ENCODE measurements around the gene ZNF684.
"Not testable (repeated sequence)": the region's sequence is repeated elsewhere in the genome, so short reads cannot be mapped to it uniquely, and the experiment has no call there.

ZNF684 gene

DNA sequence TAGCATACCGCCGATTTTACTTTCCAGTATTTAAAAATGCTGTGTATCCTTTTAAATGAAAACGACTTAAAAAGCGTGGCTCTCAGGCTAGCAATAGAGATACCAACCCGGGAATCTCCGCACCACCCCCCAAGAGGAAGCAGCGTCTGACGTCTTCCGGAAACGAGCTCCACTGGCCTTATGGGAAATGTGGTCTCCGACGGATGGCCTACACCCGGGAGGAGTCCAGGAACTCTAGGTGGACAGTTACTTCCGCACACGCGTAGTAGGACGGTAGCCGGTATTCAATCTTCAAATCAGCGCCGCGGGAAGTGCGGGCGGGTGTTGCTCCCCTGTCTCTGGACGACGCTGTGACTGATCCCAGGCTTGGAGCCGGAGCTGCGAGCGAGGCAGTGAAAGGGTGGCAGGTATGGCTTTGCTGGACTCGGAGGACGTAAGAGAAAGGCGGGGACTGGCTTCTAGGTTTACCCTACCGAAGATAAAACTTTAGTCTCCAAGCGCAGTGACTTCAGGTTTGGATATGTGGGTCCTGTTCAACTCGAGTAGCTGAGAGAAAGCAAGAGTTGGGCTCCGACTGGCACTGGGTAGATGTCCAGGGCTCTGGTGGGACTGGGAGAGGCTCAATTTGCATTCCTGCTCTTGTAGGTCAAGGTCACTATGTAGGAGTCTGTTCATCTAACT lies at the start of gene ZNF684:
Gene ZNF684, plus strand, starts transcription at position 257 of the 681 bp plus-strand sequence. CDS start 1,530 bp downstream, outside the sequence.
- DNase-seq, result peak; percentile 97

DNA sequence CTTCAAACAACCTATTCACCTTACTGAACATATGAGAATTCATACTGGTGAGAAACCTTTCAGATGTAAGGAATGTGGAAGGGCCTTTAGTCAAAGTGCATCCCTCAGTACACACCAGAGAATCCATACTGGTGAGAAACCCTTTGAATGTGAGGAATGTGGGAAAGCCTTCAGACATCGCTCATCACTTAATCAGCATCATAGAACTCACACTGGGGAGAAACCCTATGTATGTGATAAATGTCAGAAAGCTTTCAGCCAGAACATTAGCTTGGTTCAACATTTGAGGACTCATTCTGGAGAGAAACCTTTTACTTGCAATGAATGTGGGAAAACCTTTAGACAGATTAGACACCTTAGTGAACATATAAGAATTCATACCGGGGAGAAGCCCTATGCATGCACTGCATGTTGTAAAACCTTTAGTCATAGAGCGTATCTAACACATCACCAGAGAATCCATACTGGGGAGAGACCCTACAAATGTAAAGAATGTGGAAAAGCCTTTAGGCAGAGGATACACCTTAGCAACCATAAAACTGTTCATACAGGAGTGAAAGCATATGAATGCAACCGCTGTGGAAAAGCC lies 36.0 kb upstream of the ZNF684 start:
- DNase-seq, result peak; percentile 8

DNA sequence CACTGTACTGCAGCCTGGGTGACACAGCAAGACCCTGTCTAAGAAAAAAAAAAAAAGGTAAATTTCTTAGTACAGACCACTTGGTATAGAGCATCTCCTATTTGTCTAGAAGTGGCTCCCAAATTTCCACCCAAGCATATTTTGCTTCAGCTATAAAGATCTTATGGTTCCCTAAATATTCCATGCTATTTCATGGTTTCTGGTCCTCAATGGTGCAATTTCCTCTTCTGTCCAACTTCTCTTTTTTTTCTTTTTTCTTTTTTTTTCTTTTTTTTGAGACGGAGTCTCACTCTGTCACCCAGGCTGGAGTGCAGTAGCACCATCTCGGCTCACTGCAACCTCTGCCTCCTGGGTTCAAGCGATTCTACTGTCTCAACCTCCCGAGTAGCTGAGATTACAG lies 28.8 kb upstream of the ZNF684 start:
- not testable (repeated sequence) for DNase-seq

DNA sequence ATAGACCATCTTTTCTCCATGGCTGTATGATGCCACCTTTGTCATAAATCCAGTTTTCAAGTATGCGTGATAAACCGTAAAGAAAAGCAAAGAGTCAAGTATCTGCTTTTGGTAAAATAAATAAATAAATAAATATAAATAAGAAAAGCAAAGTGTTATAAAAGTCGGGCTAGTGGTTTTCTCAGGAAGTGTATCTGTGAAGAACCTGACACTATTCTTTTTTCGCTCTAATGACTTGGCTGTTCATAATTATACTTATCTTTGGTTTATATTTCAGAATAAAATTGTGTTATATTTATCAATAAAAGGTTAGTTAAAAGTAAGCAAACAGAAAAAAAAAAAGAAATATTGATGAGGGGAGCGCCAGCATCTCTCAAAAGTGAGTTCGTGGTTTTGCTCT lies 23.5 kb upstream of the ZNF684 start:
- no peak for DNase-seq

DNA sequence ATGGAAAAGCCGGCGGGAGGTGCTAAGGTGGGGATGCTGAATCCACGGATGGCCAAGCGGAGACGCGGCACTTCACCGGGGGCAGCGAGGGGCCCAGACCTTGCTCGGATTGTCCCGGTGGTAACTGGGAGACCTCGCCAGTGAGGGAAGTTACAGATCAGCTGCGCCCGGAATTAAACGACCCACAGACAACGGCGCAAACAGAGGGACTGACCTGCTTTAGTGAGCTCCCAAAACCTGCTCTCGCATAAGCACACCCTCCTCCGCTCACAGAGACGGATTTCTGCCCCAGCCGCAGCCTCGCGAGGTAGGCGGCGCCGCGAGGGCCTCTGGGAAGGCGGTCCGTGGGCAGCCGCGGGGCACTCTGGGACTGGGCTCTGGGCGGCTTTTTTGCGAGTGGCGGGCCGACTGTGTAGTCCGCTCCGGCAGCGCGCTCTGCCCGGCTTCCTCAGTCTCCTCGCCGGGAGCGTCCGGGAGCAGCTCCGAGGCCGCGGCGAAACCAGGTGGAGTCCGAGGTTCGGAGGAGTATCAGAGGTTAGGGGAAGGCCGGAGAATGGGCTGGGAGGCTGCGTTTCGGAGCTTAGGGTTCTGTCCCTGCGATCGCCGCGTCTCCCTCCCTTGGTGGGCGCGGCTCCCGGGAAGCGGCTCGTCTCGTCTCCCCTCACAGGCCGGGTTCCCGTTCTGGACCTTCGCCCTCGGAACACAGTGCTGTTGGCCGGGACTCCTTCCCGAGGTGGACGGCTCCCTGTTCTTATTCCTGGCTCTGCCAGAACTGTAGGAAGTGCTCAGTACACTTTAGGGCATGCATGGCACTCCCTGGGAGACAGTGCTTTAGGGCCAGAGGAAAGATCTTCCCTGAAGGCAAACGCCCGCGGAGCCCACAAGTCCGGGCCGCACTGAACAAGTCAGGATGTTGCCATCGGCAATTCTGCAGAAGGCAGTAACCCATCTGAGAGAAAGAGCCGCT lies 22.8 kb upstream of the ZNF684 start, which contains the start of gene EXO5:
Gene EXO5, plus strand, starts transcription at position 393 of the 967 bp plus-strand sequence. CDS start 5,778 bp downstream, outside the sequence.
- peak; percentile 92 for DNase-seq

DNA sequence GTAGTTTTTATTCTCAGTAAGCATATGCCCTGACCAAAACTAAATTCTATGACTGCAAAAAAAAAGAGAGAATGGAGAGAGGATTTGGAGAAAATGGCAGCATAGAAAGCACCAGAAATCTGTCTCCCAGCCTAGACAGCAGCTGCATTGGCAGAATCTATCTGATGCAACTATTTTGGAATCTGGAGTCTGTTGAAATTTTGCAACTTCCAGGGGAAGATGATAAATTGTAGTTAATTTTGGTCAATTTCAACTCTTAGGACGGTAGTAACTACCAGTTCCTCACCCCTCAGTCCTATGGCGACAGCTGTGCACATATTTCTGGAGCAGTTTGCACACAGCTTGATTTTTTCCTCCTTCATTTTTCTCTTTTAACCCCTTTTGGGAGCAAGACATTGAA lies 11.9 kb upstream of the ZNF684 start:
- no peak for DNase-seq

DNA sequence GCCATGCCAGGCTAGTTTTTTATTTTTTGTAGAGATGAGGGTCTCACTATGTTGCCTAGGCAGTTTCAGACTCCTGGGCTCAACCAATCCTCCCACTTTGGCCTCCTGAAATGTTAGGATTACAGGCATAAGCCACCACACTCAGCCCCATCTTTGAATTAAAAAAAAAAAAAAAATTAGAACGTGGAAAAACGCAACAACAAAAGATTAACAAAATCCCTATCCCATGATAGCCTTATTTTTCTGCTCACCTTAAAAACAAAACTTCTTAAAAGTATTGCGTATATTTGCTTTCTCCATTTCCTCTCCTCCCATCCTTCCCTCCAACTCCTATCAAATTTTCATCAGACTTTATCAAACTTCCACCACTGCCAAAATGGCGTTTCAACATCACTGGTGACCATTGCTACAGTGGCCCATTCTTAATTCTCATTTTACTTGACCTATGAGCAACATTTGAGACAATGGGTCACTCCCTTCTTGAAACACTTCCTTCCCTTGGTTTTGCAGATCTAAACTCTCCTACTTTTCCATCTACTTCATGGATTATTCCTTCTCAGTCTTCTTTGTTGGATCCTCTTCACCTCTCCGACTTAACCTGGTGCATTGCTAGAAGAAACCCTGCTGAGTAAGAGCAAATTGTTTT lies 579 bp upstream of the ZNF684 start:
- DNase-seq, result peak; percentile 57

DNA sequence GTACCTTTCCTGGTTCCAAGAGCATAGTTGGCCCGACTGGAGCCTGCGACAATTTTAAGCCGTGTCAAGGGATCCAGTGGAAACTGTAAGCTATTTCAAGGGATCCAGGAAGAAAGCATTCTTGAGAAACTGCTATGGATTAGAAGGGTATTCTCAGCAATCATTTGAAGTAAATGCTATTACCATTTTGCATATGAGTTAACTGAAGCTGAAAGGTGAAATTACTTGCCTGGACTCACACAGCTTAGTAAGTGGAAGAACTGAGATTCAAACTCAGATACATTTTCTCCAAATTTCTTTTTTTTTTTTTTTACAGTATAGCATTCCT lies 589 bp downstream of the ZNF684 start:
- DNase-seq, result no peak

DNA sequence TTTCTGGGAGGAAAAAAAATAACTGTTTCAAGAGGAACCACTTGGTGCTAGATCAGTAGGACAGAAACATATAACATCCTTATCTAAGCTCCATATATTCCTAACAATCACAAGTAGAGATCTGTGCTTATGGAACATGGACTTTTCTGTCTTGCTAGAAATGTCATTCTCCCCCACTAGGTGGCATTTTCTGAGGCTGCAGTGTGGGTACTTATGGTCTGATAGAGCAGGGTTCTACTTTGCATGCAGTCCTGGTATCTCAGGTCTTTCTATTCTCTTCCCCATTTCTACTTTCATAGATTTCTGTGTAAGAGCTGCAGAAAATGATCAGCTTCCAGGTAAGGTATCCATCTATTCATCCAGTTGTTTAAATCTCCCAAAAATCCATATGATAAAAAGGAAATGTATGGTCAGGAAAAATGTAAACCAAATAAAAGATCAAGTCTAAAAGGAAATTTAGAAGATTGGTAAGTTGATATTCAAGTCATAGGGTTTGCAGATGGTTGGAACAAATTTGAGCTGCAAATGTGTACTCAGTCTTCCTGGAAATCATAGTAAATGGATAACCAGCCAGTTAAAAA lies 1.5 kb downstream of the ZNF684 start:
- peak; percentile 77 for DNase-seq

DNA sequence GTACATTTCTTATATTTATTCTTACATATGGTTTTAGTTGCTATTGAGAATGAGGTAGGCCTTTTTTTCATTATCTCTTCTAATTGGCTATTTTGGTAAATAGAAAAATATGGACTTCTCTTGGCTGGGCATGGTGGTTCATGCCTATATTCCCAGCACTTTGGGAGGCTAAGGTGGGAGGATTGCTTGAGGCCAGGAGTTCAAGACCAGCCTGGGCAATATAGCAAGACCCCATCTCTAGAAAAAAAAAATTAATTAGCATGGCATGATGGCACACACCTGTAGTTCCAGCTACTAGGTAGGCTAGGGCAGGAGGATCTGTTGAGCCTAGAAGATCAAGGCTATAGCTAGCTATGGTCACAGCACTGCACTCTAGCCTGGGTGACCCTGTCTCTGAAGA lies 3.2 kb downstream of the ZNF684 start:
- DNase-seq, result no peak

DNA sequence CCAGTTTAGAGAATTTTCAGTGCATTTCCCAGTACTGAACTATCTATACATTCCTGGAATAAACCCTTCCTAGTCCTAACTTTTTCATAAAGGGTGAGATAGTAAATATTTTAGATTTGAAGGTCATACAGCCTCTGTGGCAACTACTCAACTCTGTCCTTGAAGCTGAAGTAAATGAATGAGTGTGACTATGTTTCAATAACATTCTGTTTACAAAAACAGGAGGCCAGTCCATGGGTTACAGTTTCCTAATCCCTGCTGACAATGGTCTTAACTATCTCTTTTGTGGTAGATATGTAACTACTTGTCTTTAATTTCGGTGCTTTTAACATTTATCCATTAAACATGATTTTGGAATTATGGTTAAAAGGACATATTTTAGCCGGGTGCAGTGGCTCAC lies 4.3 kb downstream of the ZNF684 start:
- DNase-seq, result no peak

DNA sequence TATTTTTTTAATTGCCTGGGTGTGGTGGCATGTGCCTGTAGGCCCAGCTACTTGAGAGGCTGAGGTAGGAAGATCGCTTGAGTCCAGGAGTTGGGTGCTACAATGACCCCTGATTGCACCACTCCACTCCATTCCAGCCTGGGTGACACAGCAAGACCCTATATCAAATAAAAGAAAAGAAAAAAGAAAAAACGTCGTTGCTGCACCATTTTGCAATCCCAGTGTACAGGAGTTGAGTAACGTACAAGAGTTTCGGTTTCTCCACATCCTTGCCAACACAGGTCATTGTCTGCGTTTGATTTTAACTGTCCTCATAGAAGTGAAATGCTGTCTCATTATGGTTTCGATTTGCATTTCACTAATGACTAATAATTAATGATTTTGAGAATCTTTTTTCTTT lies 7.9 kb downstream of the ZNF684 start:
- DNase-seq, result no peak

DNA sequence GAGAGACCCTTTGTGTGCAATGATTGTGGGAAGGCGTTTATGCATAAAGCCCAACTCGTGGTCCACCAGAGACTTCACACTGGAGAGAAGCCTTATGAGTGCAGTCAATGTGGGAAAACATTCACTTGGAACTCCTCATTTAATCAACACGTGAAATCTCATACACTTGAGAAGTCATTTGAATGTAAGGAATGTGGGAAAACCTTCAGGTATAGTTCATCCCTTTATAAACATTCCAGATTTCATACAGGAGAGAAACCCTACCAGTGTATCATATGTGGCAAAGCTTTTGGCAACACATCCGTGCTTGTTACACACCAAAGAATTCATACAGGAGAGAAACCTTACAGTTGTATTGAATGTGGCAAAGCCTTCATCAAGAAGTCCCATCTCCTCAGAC lies 15.5 kb downstream of the ZNF684 start:
- no peak for DNase-seq

DNA sequence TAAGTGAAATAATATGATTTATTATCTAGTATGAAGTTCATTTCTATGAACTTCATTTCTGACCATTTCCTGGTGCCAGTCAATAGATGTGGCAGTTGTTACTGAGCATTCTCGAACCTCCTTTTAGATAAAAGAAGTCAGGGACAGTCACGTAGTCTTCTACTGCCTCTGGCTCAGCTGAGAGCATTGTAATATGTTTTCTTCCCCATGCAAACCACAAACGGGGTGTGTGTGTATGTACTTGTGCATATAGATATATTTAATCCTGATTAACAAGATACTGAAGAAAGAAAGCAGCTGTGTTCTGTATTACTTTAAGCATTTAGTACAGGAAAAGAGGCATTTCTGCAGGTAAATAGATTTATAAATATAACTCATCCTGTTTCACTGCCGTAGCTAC lies 21.6 kb downstream of the ZNF684 start:
- DNase-seq, result no peak

DNA sequence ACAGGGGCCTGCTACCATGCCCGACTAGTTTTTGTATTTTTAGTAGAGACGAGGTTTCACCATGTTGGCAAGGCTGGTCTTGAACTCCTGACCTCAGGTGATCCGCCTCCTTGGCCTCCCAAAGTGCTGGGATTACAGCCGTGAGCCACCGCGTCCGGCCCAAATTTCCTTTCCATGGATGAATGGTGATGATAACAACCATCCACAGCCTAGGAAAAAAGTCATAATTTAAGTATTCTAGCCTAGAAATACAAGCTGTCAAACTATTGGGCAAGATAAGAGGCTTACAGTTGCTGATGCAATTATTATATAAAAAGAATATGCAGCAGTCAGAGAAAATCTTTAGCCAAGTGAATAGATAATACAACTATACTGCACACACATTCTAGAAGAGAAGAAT lies 23.4 kb downstream of the ZNF684 start:
- not testable (repeated sequence) for DNase-seq

DNA sequence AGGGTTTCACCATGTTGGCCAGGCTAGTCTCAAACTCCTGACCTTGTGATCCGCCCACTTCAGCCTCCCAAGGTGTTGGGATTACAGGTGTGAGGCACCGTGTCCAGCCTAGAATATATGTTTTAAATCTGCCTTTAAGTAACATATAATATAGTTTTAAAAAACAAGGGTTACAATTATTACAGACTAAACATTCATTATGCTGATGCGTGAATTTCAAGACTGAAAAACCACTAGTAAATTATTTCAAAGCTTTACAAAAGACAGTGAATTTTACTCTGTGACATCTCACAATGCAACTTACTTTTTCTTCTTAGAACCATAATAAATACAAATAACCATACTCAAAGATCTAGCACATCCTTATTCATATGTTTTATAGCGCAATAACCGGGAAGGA lies 24.7 kb downstream of the ZNF684 start:
- no peak for DNase-seq

DNA sequence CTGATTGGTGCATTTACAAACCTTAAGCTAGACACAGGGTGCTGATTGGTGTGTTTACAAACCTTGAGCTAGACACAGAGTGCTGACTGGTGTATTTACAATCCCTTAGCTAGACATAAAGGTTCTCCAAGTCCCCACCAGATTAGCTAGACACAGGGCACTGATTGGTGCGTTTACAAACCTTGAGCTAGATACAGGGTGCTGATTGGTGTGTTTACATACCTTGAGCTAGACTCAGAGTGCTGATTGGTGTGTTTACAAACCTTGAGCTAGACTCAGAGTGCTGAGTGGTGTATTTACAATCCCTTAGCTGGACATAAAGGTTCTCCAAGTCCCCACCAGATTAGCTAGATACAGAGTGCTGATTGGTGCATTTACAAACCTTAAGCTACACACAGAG lies 26.8 kb downstream of the ZNF684 start:
- not testable (repeated sequence) for DNase-seq

DNA sequence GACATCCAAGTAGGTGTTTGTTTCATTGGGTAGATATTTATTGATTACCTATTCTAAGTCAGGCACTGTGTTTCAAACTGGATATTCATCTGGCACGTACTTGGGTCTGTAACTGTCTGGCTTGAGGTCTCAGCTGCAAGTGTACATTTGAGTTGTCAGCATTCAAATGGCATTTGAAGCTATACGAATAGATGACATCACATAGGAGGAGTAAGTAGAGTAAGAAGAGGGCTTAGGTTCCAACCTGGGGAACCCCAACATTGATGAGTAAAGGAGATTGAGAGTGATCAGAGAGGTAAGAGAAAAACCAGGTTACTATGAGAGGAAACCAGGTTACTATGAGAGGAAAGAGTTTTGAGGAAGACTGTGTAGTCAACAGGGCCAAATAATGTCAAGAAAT lies 30.7 kb downstream of the ZNF684 start:
- DNase-seq, result no peak

DNA sequence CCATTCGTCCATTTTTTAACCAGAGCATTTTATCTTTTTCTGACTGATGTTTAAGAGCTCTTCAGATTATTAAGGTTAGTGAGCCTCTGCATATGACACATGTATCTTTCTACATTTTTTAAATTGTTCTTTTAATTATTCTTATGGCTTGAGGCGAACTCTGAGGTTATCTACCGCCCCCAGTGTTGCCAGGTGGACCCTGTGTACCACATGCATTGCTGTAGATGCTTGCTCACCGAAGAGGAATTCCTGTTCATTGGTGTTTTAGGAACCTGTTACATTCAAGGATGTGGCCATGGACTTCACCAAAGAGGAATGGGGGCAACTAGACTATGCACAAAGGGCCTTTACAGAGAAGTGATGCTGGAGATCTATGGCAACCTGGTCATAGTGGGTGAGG lies 31.8 kb downstream of the ZNF684 start:
- DNase-seq, result no peak

DNA sequence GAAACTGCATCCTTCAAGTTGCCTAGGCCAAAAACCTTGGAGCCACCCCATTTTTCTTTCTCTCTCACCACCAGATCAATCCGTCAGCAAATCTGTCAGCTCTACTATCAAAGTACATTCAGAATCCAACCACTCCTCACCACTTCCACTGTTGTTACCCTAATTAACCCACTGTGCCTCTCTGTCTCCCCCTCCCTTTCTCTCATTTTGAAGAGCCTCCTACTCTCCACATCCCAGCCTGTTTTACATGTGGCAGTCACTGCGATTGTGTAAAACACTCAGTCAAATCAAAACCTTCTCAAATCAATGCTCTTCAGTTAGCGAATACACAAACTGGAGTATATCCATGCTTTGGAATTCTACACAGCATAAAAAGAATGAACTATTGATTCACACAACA lies 33.1 kb downstream of the ZNF684 start:
- DNase-seq, result no peak

DNA sequence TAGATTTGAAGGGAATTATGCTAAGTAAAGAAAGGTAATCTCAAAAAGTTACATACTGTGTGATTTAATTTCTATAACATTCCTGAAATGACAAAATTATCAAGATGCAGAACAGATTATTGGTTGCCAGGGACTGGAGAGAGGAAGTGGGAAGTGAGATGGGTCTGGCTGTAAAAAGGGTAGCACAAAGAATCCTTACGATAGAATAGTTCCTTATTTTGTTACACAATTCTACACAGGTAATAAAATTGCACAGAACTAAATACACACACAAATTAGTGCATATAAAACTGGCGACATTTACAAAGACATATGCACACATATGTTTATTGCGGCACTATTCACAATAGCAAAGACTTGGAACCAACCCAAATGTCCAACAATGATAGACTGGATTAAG lies 33.5 kb downstream of the ZNF684 start:
- no peak for DNase-seq

DNA sequence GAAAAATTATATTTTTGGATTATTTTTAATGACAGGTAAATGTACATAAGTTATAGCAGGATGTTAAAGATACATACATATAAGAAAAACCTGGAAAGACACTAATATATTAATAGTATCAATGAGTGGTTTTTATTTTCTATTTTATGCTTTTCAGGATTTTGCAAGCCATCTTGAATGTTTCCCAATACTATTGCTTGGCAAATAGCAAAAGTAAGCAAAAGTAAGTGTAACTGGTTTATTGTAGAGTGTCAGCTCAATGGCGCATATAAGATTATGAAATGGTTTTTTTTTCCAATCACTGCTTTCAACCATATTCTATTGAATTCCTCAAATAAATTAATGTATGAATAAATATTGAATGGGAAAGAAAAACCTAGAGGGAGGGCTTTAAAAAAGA lies 36.4 kb downstream of the ZNF684 start:
- DNase-seq, result no peak

DNA sequence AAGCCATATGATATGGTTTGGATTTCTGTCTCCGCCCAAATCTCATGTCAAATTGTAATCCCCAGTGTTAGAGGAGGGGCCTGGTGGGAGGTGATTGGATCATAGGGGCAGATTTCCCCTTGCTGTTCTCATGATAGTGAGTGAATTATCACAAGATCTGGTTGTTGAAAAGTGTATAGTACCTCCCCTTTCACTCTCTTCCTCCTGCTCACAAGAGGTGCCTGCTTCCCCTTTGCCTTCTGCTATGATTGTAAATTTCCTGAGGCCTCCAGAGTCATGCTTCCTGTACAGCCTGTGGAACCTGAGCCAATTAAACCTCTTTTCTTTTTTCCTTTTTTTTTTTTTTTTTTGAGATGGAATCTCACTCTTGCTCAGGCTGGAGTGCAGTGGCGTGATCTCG lies 43.4 kb downstream of the ZNF684 start:
- DNase-seq, result peak; percentile 8

Measured in DMS53 (cell line).